HepG2 (cell line): ENCODE measurements around the gene VSX1. TPM values are rescaled to one million over a fixed set of nuclear protein-coding genes. Genes with fewer than 3 reads are reported as not detected.

Source experiments
- CEBPB ChIP-seq: IDR thresholded peaks from 2 replicates; pipeline ENCODE4 v1.6.1; 2011; ENCODE audit warnings: low read depth, low read length, improper control_type of control experiment, borderline replicate concordance
- EP300 ChIP-seq, 3 experiments: sonication (generic) in 1 of 3; formaldehyde crosslinking in 1 of 3; IDR thresholded peaks; 2 replicates each; pipeline versions ENCODE4 v1.5.1 to v1.6.1; 2011 to 2020; ENCODE audit warnings: low read depth in 2 of 3, low read length in 2 of 3, borderline replicate concordance in 1 of 3, improper control_type of control experiment in 1 of 3, mild to moderate bottlenecking in 1 of 3, missing genetic modification reagents in 1 of 3, moderate library complexity in 1 of 3
- ESRRA ChIP-seq: sonication (generic); formaldehyde crosslinking; IDR thresholded peaks from 2 replicates; pipeline ENCODE4 v1.5.1; 2020; ENCODE audit warnings: mild to moderate bottlenecking, low read depth, missing genetic modification reagents
- ETV6 ChIP-seq: sonication (generic); formaldehyde crosslinking; conservative IDR thresholded peaks from 2 replicates; pipeline ENCODE4 v1.4.0; 2020; ENCODE audit warnings: missing genetic modification reagents
- FOXA3 ChIP-seq: IDR thresholded peaks from 2 replicates; pipeline ENCODE4 v1.6.1; 2016; ENCODE audit warnings: missing genetic modification reagents, missing compliant biosample characterization
- MIER3 ChIP-seq: IDR thresholded peaks from 2 replicates; pipeline ENCODE4 v1.6.1; 2016; ENCODE audit warnings: missing compliant biosample characterization, borderline replicate concordance
- MIXL1 ChIP-seq: IDR thresholded peaks from 2 replicates; pipeline ENCODE4 v1.6.1; 2016
- MTA1 ChIP-seq: sonication (generic); formaldehyde crosslinking; IDR thresholded peaks from 2 replicates; pipeline ENCODE4 v1.4.0; 2020; ENCODE audit warnings: missing genetic modification reagents, mild to moderate bottlenecking, borderline replicate concordance
- NFKB2 ChIP-seq: sonication (generic); formaldehyde crosslinking; IDR thresholded peaks from 2 replicates; pipeline ENCODE4 v1.4.0; 2020; ENCODE audit warnings: missing genetic modification reagents, borderline replicate concordance
- RELA ChIP-seq: sonication (generic); formaldehyde crosslinking; IDR thresholded peaks from 2 replicates; pipeline ENCODE4 v1.4.0; 2020; ENCODE audit warnings: missing genetic modification reagents
- SATB2 ChIP-seq: sonication (generic); formaldehyde crosslinking; IDR thresholded peaks from 2 replicates; pipeline ENCODE4 v1.5.0; 2020; ENCODE audit warnings: missing genetic modification reagents
- ZNF263 ChIP-seq: sonication (generic); formaldehyde crosslinking; IDR thresholded peaks from 2 replicates; pipeline ENCODE4 v1.4.0; 2020; ENCODE audit warnings: missing genetic modification reagents
- ZNF264 ChIP-seq: sonication (generic); formaldehyde crosslinking; IDR thresholded peaks from 2 replicates; pipeline ENCODE4 v1.4.0; 2020; ENCODE audit warnings: missing genetic modification reagents
- ZNF460 ChIP-seq: sonication (generic); formaldehyde crosslinking; IDR thresholded peaks from 2 replicates; pipeline ENCODE4 v1.5.1; 2020; ENCODE audit warnings: missing genetic modification reagents, mild to moderate bottlenecking, borderline replicate concordance
- ZNF670 ChIP-seq: sonication (generic); formaldehyde crosslinking; IDR thresholded peaks from 2 replicates; pipeline ENCODE4 v1.8.0; 2022; ENCODE audit warnings: mild to moderate bottlenecking, missing genetic modification reagents, borderline replicate concordance
- ZNF761 ChIP-seq: sonication (generic); formaldehyde crosslinking; conservative IDR thresholded peaks from 2 replicates; pipeline ENCODE4 v1.4.0; 2020; ENCODE audit warnings: mild to moderate bottlenecking, missing genetic modification reagents
- polyA plus RNA-seq, 8 experiments: library from polyadenylated mRNA; depleted of rRNA in 3 of 8; stranded (reverse) in 7 of 8; unstranded in 1 of 8; fragments of >200 nt; fragmentation: Illumina TruSeq in 4 of 8; extraction: Trizol in 4 of 8; gene quantifications; 2 replicates each; pipeline versions ENCODE4 v1.2.1 to v1.2.3, GENCODE V29; 2011 to 2016; ENCODE audit warnings: low read depth in 4 of 8, missing spikeins in 1 of 8, mixed read lengths in 1 of 8; ENCODE audit not compliant: insufficient read depth in 1 of 8
- total RNA-seq, 5 experiments: library from RNA; depleted of rRNA; stranded (reverse); fragments of >200 nt; fragmentation: Illumina TruSeq; extraction: Trizol; gene quantifications; 2 replicates each; pipeline ENCODE4 v1.2.3, GENCODE V29; 2016; ENCODE audit warnings: low read depth in 1 of 5
- TF ChIP-seq, protein P1 (sequence below): sonication (generic); formaldehyde crosslinking; conservative IDR thresholded peaks from 2 replicates; pipeline ENCODE4 v1.8.0; 2022; ENCODE audit warnings: low read depth, missing genetic modification reagents
- TF ChIP-seq, protein P2 (sequence below): sonication (generic); formaldehyde crosslinking; IDR thresholded peaks from 2 replicates; pipeline ENCODE4 v1.4.0; 2020; ENCODE audit warnings: missing genetic modification reagents
- TF ChIP-seq, protein P3 (sequence below): sonication (generic); formaldehyde crosslinking; IDR thresholded peaks from 2 replicates; pipeline ENCODE4 v1.4.0; 2020; ENCODE audit warnings: mild to moderate bottlenecking, missing genetic modification reagents, borderline replicate concordance
- TF ChIP-seq, protein P4 (sequence below): sonication (generic); formaldehyde crosslinking; IDR thresholded peaks from 2 replicates; pipeline ENCODE4 v1.4.0; 2020; ENCODE audit warnings: missing genetic modification reagents

The VSX1 gene
- total and polyA plus RNA-seq, 2 of the 13 experiments (the other 11 are each of a cell fraction or from before 2014, with no cell fraction given) = 0.04 TPM; not detected in 1

DNA sequence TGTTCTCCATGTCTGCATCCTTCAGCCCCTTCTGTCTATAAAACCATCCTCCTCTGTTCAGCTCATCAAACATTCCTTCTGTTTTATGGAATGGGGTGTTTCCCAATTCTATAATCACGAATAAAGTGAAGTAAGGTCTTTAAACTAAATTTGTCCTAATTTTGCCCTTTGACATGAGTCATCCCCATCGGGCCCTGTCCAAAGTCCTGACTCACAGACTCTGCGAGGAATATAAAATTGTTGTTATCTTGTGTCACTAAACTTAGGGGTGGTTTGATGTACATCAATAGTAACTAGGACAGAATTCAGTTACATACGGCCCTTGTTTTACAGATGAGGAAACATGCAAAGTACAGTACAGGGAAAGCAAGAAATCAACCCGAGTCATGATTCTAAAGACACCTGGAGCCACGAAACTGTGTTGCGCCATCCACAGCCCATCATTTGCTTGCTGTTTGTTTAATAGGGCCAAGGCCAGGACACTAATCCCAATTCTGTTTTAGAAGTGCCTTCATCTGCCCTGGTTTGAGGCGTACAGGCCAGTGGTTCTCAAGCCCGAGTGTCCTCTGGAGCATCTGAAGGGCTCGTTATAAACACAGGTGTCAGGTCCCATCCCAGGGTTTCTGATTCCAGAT is 26.8 kb downstream of the VSX1 start (continued):
- TF ChIP-seq, protein P1, sequence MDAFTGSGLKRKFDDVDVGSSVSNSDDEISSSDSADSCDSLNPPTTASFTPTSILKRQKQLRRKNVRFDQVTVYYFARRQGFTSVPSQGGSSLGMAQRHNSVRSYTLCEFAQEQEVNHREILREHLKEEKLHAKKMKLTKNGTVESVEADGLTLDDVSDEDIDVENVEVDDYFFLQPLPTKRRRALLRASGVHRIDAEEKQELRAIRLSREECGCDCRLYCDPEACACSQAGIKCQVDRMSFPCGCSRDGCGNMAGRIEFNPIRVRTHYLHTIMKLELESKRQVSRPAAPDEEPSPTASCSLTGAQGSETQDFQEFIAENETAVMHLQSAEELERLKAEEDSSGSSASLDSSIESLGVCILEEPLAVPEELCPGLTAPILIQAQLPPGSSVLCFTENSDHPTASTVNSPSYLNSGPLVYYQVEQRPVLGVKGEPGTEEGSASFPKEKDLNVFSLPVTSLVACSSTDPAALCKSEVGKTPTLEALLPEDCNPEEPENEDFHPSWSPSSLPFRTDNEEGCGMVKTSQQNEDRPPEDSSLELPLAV (CRISPR knock-in tag) = no peak
- TF ChIP-seq RELA (CRISPR knock-in tag) = no peak
- TF ChIP-seq MIER3 (CRISPR knock-in tag) = peak; percentile 48; the same call in 1 of the 2 replicates
- TF ChIP-seq ZNF460 (CRISPR knock-in tag) = no peak
- peak; percentile 72; the same call in 1 of the 2 replicates for TF ChIP-seq ZNF264 (CRISPR knock-in tag)
- TF ChIP-seq, protein P2, sequence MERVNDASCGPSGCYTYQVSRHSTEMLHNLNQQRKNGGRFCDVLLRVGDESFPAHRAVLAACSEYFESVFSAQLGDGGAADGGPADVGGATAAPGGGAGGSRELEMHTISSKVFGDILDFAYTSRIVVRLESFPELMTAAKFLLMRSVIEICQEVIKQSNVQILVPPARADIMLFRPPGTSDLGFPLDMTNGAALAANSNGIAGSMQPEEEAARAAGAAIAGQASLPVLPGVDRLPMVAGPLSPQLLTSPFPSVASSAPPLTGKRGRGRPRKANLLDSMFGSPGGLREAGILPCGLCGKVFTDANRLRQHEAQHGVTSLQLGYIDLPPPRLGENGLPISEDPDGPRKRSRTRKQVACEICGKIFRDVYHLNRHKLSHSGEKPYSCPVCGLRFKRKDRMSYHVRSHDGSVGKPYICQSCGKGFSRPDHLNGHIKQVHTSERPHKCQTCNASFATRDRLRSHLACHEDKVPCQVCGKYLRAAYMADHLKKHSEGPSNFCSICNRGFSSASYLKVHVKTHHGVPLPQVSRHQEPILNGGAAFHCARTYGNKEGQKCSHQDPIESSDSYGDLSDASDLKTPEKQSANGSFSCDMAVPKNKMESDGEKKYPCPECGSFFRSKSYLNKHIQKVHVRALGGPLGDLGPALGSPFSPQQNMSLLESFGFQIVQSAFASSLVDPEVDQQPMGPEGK (CRISPR knock-in tag) = 0 out of 2 replicates have a peak, but pooled peaks have one; percentile 35
- TF ChIP-seq FOXA3 = peak; percentile 76
- TF ChIP-seq ZNF670 (CRISPR knock-in tag) = 0 out of 2 replicates have a peak, but pooled peaks have one; percentile 50
- TF ChIP-seq, protein P3, sequence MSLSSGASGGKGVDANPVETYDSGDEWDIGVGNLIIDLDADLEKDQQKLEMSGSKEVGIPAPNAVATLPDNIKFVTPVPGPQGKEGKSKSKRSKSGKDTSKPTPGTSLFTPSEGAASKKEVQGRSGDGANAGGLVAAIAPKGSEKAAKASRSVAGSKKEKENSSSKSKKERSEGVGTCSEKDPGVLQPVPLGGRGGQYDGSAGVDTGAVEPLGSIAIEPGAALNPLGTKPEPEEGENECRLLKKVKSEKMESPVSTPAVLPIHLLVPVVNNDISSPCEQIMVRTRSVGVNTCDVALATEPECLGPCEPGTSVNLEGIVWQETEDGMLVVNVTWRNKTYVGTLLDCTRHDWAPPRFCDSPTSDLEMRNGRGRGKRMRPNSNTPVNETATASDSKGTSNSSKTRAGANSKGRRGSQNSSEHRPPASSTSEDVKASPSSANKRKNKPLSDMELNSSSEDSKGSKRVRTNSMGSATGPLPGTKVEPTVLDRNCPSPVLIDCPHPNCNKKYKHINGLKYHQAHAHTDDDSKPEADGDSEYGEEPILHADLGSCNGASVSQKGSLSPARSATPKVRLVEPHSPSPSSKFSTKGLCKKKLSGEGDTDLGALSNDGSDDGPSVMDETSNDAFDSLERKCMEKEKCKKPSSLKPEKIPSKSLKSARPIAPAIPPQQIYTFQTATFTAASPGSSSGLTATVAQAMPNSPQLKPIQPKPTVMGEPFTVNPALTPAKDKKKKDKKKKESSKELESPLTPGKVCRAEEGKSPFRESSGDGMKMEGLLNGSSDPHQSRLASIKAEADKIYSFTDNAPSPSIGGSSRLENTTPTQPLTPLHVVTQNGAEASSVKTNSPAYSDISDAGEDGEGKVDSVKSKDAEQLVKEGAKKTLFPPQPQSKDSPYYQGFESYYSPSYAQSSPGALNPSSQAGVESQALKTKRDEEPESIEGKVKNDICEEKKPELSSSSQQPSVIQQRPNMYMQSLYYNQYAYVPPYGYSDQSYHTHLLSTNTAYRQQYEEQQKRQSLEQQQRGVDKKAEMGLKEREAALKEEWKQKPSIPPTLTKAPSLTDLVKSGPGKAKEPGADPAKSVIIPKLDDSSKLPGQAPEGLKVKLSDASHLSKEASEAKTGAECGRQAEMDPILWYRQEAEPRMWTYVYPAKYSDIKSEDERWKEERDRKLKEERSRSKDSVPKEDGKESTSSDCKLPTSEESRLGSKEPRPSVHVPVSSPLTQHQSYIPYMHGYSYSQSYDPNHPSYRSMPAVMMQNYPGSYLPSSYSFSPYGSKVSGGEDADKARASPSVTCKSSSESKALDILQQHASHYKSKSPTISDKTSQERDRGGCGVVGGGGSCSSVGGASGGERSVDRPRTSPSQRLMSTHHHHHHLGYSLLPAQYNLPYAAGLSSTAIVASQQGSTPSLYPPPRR (CRISPR knock-in tag) = no peak
- 0 out of 2 replicates have a peak, but pooled peaks have one; percentile 39 for TF ChIP-seq MIXL1 (CRISPR knock-in tag)
- TF ChIP-seq MTA1 = no peak
- peak; percentile 52; the same call in 1 of the 2 replicates for TF ChIP-seq ESRRA (CRISPR knock-in tag)
- TF ChIP-seq NFKB2 (CRISPR knock-in tag) = no peak
- peak; percentile 17 to 77; a peak in 2 of 4 replicates for TF ChIP-seq EP300 (IDR thresholded peaks at IDR 0.05; ENCODE audit: low read depth in 2 of 2, low read length in 2 of 2)
- peak; percentile 47; the same call in 1 of the 2 replicates for TF ChIP-seq EP300 (CRISPR knock-in tag; IDR thresholded peaks at IDR 0.05; ENCODE audit: borderline replicate concordance)
- TF ChIP-seq, protein P4, sequence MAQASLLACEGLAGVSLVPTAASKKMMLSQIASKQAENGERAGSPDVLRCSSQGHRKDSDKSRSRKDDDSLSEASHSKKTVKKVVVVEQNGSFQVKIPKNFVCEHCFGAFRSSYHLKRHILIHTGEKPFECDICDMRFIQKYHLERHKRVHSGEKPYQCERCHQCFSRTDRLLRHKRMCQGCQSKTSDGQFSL (CRISPR knock-in tag) = no peak
- 0 out of 2 replicates have a peak, but pooled peaks have one; percentile 57 for TF ChIP-seq ETV6 (CRISPR knock-in tag)
- peak; percentile 92 for TF ChIP-seq CEBPB
- TF ChIP-seq SATB2 (CRISPR knock-in tag) = peak; percentile 39; the same call in 1 of the 2 replicates
- peak; percentile 12; the same call in 1 of the 2 replicates for TF ChIP-seq ZNF263 (CRISPR knock-in tag)
- peak; percentile 51; the same call in 1 of the 2 replicates for TF ChIP-seq ZNF761
